OCI-LY7 (cell line): ENCODE data around the gene ICE2. TPM values are rescaled to one million over a fixed set of nuclear protein-coding genes. Genes with fewer than 3 reads are reported as not detected.

ENCODE experiments used
- BruUV-seq: library from RNA; stranded (reverse); fragments of 400-500 nt; replicated peaks from 2 replicates; lab custom pipeline; 2021; lab: Mats Ljungman, UMichigan
- CTCF ChIA-PET: fragments of 300-600 bp; sonication (Branson Sonifier 250); formaldehyde crosslinking; loops from one replicate; lab custom pipeline; 2022; ENCODE audit warnings: antibody characterized with exemption; ENCODE audit not compliant: unreplicated experiment; lab: Charles Lee
- POLR2A ChIA-PET: fragments of 300-600 bp; sonication (Branson Sonifier 250); formaldehyde crosslinking; loops from one replicate; lab custom pipeline; 2022; ENCODE audit warnings: antibody characterized with exemption; lab: Charles Lee
- DNase-seq: peaks from one replicate; pipeline ENCODE4 v3.0.0-alpha.2; 2015; ENCODE audit warnings: low spot score
- H2AFZ ChIP-seq: fragments of 200-600 bp; sonication (generic), shearing (Covaris generic); 2 replicates; pipeline ENCODE4 v1.6.1; 2014; ENCODE audit warnings: mild to moderate bottlenecking, antibody characterized with exemption, low read length, moderate library complexity
- H3K27ac ChIP-seq: fragments of 200-600 bp; sonication (generic); 2 replicates; pipeline ENCODE4 v1.5.1; 2014; ENCODE audit warnings: mixed run types, low read depth, mild to moderate bottlenecking, moderate library complexity, low read length, inconsistent platforms; ENCODE audit not compliant: poor library complexity, severe bottlenecking
- H3K36me3 ChIP-seq: fragments of 200-600 bp; sonication (generic); 2 replicates; pipeline ENCODE4 v1.6.1; 2014; ENCODE audit warnings: mild to moderate bottlenecking, antibody characterized with exemption, low read length, moderate library complexity, mixed read lengths; ENCODE audit not compliant: insufficient read depth
- H3K4me1 ChIP-seq: fragments of 200-600 bp; sonication (generic); 2 replicates; pipeline ENCODE4 v1.5.1; 2014; ENCODE audit warnings: mild to moderate bottlenecking, low read length; ENCODE audit not compliant: insufficient read depth, poor library complexity, severe bottlenecking
- H3K4me2 ChIP-seq: fragments of 200-600 bp; sonication (generic); 2 replicates; pipeline ENCODE4 v1.6.1; 2014; ENCODE audit warnings: mild to moderate bottlenecking, low read length
- H3K4me3 ChIP-seq: fragments of 200-600 bp; sonication (generic); 2 replicates; pipeline ENCODE4 v1.5.1; 2014; ENCODE audit warnings: mild to moderate bottlenecking, low read depth, low read length; ENCODE audit not compliant: poor library complexity, severe bottlenecking
- H3K79me2 ChIP-seq: fragments of 200-600 bp; sonication (generic); 2 replicates; pipeline ENCODE4 v1.6.1; 2016; ENCODE audit warnings: low read depth, mild to moderate bottlenecking, low read length, moderate library complexity, mixed read lengths; ENCODE audit not compliant: insufficient read depth
- H3K9me2 ChIP-seq: fragments of 200-600 bp; sonication (generic); 2 replicates; pipeline ENCODE4 v1.6.1; 2016; ENCODE audit warnings: mild to moderate bottlenecking, low read length, mixed read lengths; ENCODE audit not compliant: insufficient read depth
- H3K9me3 ChIP-seq: fragments of 200-600 bp; sonication (generic); 2 replicates; pipeline ENCODE4 v1.6.1; 2014; ENCODE audit warnings: mild to moderate bottlenecking, mixed run types, low read length, mixed read lengths
- H4K20me1 ChIP-seq: fragments of 200-600 bp; sonication (generic); 2 replicates; pipeline ENCODE4 v1.6.1; 2014; ENCODE audit warnings: mild to moderate bottlenecking, antibody characterized with exemption, low read length, moderate library complexity, mixed read lengths; ENCODE audit not compliant: insufficient read depth
- CTCF ChIP-seq: fragments of 200-600 bp; sonication (generic); conservative IDR thresholded peaks from 2 replicates; pipeline ENCODE4 v1.5.1; 2014; ENCODE audit warnings: mild to moderate bottlenecking, antibody characterized with exemption, low read length, moderate library complexity, mixed read lengths
- EZH2phosphoT487 ChIP-seq: fragments of 200-600 bp; sonication (generic); IDR thresholded peaks from 2 replicates; pipeline ENCODE4 v1.6.1; 2018; ENCODE audit warnings: low read depth, borderline replicate concordance, mild to moderate bottlenecking, mixed run types, antibody characterized with exemption, low read length, moderate library complexity, mixed read lengths
- intact Hi-C: fragments of 100-400 bp; cut with micrococcal nuclease; formaldehyde crosslinking; loops from one replicate; pipeline ENCODE4 v1.10.0; 2022; ENCODE audit not compliant: unreplicated experiment
- total RNA-seq, 2 experiments: library from RNA; depleted of rRNA in 1 of 2; stranded (reverse); fragments of >200 nt in 1 of 2; shearing (Covaris generic) in 1 of 2; gene quantifications; 2 replicates each; pipeline ENCODE4 v1.2.3, GENCODE V29; 2014 to 2022

ICE2 gene
- total RNA-seq, 2 experiments from 2014 or later, result 37.1 to 78.1 TPM

- BruUV-seq, result no TSS peak
- POLR2A ChIA-PET, result no interaction called here
Measured at GRCh38 chr15:60423537-60423936, 55.4 kb downstream of the ICE2 start.

GRCh38 chr15:60421544-60421943, 57.4 kb downstream of the ICE2 start:
- Histone ChIP-seq H3K4me1 (no peaks in the 10 kb centered on the region), H3K4me2 (no peak overlapping the region), H3K4me3 (no peak overlapping the region), H3K79me2 (no peaks in the 10 kb centered on the region), H3K27ac (no peak overlapping the region), H3K9me3 (no peaks in the 10 kb centered on the region), H2AFZ (no peak overlapping the region), H3K9me2 (no peaks in the 10 kb centered on the region), H4K20me1 (no peaks in the 10 kb centered on the region), H3K36me3 (peaks cover 48% of the 10 kb centered on the region)
- no peak for DNase-seq
- TF ChIP-seq CTCF, result no peak
- no peak for TF ChIP-seq EZH2phosphoT487
- BruUV-seq, result no TSS peak
- ChIA-PET POLR2A (interaction anchor here (0.5 to 1.5 kb wide), 3 partner anchors 10 to 192 kb away, joined by 3 to 5 read pairs (median 3); no protein-coding TSS in a partner anchor), CTCF (no interaction called here)
- intact Hi-C loops, result no loop called here

More at GRCh38 chr15:60423537-60423936, 55.4 kb downstream of the ICE2 start:
- Histone ChIP-seq H3K4me2 (no peak overlapping the region), H3K79me2 (no peaks in the 10 kb centered on the region), H3K4me1 (no peaks in the 10 kb centered on the region), H3K27ac (no peak overlapping the region), H4K20me1 (no peaks in the 10 kb centered on the region), H3K9me2 (no peaks in the 10 kb centered on the region), H3K36me3 (peaks cover 67% of the 10 kb centered on the region), H3K9me3 (no peaks in the 10 kb centered on the region), H3K4me3 (no peak overlapping the region), H2AFZ (no peak overlapping the region)
- DNase-seq, result no peak
- intact Hi-C loops, result no loop called here
- CTCF ChIA-PET, result no interaction called here
- no peak for TF ChIP-seq CTCF
- TF ChIP-seq EZH2phosphoT487, result no peak

GRCh38 chr15:60420203-60420716, 58.7 kb downstream of the ICE2 start:
- ChIA-PET POLR2A (no interaction called here), CTCF (no interaction called here)
- no peak for DNase-seq
- Histone ChIP-seq H3K9me2 (no peaks in the 10 kb centered on the region), H3K79me2 (no peaks in the 10 kb centered on the region), H4K20me1 (no peaks in the 10 kb centered on the region), H3K4me1 (no peaks in the 10 kb centered on the region), H2AFZ (no peak overlapping the region), H3K4me3 (no peak overlapping the region), H3K27ac (no peak overlapping the region), H3K9me3 (no peaks in the 10 kb centered on the region), H3K36me3 (peaks cover 36% of the 10 kb centered on the region), H3K4me2 (no peak overlapping the region)
- BruUV-seq, result no TSS peak
- no peak for TF ChIP-seq CTCF
- TF ChIP-seq EZH2phosphoT487, result no peak
- intact Hi-C loops, result no loop called here
